K562 (cell line): Measurements from ENCODE around the gene PLXNA2.

Experiments used
- ESRRA ChIP-seq: fragments of 450-650 bp; IDR thresholded peaks from 2 replicates; pipeline ENCODE4 v1.6.1; 2014; ENCODE audit warnings: low read depth, mild to moderate bottlenecking, moderate library complexity, borderline replicate concordance
- FOS ChIP-seq: IDR thresholded peaks from 3 replicates; pipeline ENCODE4 v1.6.1; 2011; ENCODE audit not compliant: insufficient read length; ENCODE audit errors: extremely low read depth
- HCFC1 ChIP-seq: IDR thresholded peaks from 2 replicates; pipeline ENCODE4 v1.6.1; 2012; ENCODE audit warnings: low read depth, low read length, improper control_type of control experiment
- KDM5B ChIP-seq: fragments of 200-600 bp; sonication (generic); IDR thresholded peaks from 2 replicates; pipeline ENCODE4 v1.6.1; 2012; ENCODE audit warnings: low read depth, mild to moderate bottlenecking, moderate library complexity, low read length, control low read depth, inconsistent platforms; ENCODE audit not compliant: insufficient replicate concordance
- RFX5 ChIP-seq: IDR thresholded peaks from 2 replicates; pipeline ENCODE4 v1.6.1; 2011; ENCODE audit warnings: low read depth, mild to moderate bottlenecking, improper control_type of control experiment, low read length
- TAF1 ChIP-seq: IDR thresholded peaks from 2 replicates; pipeline ENCODE4 v1.6.1; 2011; ENCODE audit warnings: mild to moderate bottlenecking, low read length, moderate library complexity; ENCODE audit not compliant: insufficient read depth, control insufficient read depth, severe bottlenecking; ENCODE audit errors: extremely low read depth

GRCh38 chr1:208115924-208116640 lies 128.1 kb downstream of the PLXNA2 start:
- no peak for TF ChIP-seq FOS
- no peak for TF ChIP-seq ESRRA
- TF ChIP-seq TAF1: no peak
- no peak for TF ChIP-seq HCFC1
- TF ChIP-seq KDM5B: no peak
- no peak for TF ChIP-seq RFX5
